Mucosa of stomach (tissue), 1 donor: ENCODE data around the gene MIER2.
"Not testable (repeated sequence)": the region's sequence is repeated elsewhere in the genome, so short reads cannot be mapped to it uniquely, and the experiment has no call there.

Source experiments
- H3K27me3 ChIP-seq: one replicate; pipeline ENCODE4 v1.7.0; 2013; ENCODE audit warnings: mild to moderate bottlenecking, low read length; ENCODE audit not compliant: control insufficient read depth, insufficient read depth
- H3K36me3 ChIP-seq: one replicate; pipeline ENCODE4 v1.7.0; 2013; ENCODE audit warnings: low read length; ENCODE audit not compliant: control insufficient read depth, insufficient read depth
- H3K4me1 ChIP-seq: one replicate; pipeline ENCODE4 v1.7.0; 2013; ENCODE audit warnings: mild to moderate bottlenecking, low read length; ENCODE audit not compliant: control insufficient read depth, insufficient read depth
- H3K4me3 ChIP-seq: one replicate; pipeline ENCODE4 v1.7.0; 2013; ENCODE audit warnings: low read length
- H3K9ac ChIP-seq: one replicate; pipeline ENCODE4 v1.7.0; 2013; ENCODE audit warnings: mild to moderate bottlenecking, low read length, moderate library complexity
- H3K9me3 ChIP-seq: one replicate; pipeline ENCODE4 v1.7.0; 2013; ENCODE audit warnings: mild to moderate bottlenecking, low read length, moderate library complexity; ENCODE audit not compliant: control insufficient read depth
- donor health status: Pancreatic carcinoma.

The MIER2 gene

DNA sequence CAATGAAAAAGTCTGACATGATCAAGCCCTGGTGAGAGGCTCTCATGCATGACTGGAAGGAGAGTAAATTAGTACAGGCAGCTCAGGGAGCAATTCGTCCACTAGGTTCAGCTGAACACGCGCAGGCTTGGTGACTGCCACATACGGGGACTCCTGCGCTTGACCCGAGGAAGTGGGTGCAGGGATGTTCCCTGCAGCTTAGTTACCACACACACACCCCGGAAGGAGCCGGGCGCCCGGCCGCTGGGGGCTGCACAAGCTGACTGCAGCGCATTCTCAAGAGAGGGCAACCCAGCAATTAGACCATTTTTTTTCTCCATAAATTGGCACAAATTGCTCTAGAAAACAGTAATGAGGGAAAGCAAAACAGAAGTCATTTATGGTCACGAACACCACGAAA, 23.0 kb upstream of the MIER2 start:
- H3K4me1 ChIP-seq, result no peaks in the 10 kb centered on the region
- peaks cover 7% of the 10 kb centered on the region for H3K27me3 ChIP-seq

DNA sequence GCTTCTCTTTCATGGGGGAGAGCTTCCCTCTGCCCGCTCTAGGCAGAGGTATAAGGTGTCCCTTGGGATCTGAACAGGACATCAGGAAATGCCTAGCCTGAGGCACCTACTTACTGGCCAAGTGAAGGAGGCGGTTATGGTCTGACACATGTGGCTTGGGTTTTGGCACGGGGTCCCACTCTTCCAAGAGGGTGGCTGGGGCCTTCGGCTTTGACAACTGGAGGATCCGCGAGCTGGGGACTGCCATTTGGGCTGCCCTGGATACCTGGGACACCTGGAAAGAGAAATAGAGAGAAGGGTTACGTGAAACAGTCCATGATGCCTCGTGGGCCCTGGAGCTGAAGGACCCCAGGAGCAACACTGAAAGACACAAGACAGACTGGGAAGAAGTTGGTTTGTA, 22.4 kb upstream of the MIER2 start:
- peaks cover 3% of the 10 kb centered on the region for H3K27me3 ChIP-seq

More for the DNA sequence above, 23.0 kb upstream of the MIER2 start:
- Histone ChIP-seq H3K9ac (no peak overlapping the region), H3K9me3 (no peaks in the 10 kb centered on the region), H3K4me3 (no peak overlapping the region), H3K36me3 (no peaks in the 10 kb centered on the region)

DNA sequence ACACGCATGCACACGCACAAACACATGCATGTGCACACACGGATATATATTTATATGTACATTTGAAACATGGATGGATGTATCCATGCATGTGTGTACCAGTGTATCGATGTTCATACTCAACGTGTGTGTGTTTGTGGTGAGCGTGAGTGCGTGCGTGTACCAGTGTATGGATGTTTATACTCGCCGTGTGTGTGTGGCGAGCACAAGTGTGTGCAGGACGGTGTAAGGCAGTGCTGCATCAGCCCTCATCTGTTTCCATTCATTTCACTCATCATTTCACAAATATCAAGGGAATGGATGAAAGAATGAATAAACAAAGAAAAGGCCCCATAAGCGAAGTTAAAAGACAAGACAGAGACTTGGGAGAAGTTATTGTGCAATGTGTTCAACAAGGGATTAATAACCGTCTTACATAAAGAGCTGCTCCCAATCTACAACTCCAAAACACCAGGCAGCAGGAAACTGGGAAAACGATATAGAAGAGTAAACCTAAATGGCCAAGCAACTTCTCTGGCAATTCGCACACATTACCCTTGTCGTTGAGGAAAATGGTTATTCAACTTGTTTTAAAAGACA, 21.7 kb upstream of the MIER2 start:
- no peaks in the 10 kb centered on the region for H3K9me3 ChIP-seq
- H3K9ac ChIP-seq, result no peak overlapping the region
- no peaks in the 10 kb centered on the region for H3K4me1 ChIP-seq
- H3K36me3 ChIP-seq, result no peaks in the 10 kb centered on the region
- peaks cover 3% of the 10 kb centered on the region for H3K27me3 ChIP-seq
- no peak overlapping the region for H3K4me3 ChIP-seq

More for the DNA sequence above, 22.4 kb upstream of the MIER2 start:
- Histone ChIP-seq H3K36me3 (no peaks in the 10 kb centered on the region), H3K9me3 (no peaks in the 10 kb centered on the region), H3K9ac (no peak overlapping the region), H3K4me3 (no peak overlapping the region), H3K4me1 (no peaks in the 10 kb centered on the region)

DNA sequence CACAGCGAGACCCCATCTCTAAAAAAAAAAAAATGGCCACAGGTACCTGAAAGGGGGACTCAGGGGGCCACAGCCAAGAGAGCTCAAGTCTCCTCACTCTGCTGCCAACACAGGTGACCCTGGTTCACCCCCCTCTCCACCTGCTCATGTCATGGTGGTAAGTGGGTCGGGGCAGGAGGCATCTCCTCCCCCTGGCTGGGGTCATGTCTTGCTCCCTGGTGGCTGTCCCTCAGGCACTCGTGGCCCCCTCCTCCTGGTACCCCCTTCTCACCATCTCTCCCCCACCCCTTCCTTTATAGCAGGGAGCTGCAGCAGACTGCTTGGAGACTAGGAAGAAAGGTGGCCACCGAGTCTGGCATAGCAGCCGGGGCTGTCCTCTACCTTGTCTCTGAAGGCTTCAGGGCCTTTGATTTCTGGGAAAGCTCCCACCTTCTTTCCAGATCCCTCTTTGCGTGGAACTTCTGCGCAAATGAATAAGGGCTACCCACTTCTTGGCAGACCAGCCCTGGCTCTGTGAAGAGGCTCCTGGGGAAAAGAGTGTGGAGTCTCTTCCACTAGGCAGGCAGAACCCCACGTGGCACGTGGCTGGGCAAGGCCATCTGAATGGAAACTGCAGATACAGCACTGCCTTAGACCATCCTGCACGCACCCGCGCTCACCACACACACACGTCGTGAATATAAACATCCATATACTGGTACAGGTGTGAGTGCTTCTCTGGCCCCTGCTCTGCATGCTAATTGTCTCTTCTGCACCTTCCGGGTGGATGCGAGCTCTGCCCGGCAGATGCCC, 20.1 kb upstream of the MIER2 start:
- Histone ChIP-seq H3K4me3 (no peak overlapping the region), H3K9ac (no peak overlapping the region), H3K9me3 (no peaks in the 10 kb centered on the region), H3K4me1 (no peaks in the 10 kb centered on the region), H3K27me3 (peaks cover 3% of the 10 kb centered on the region), H3K36me3 (no peaks in the 10 kb centered on the region)

DNA sequence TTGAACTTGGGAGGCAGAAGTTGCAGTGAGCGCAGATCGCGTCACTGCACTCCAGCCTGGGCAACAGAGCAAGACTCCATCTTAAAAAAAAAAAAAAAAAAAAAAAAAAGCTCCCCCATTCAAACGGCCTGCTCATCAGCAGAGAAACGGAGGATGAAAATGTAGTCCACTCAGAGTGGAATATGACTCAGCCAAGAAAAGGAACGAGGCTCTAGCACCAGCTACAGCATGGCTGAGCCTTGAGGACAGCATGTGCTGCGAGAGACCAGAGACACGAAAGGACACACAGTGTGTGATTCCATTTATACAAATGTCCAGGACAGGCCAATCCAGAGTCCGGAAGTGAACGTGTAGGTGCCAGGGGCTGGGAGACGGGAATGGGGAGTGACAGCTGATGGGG, 18.1 kb upstream of the MIER2 start:
- Histone ChIP-seq H3K9ac (no peak overlapping the region), H3K4me3 (no peak overlapping the region), H3K36me3 (no peaks in the 10 kb centered on the region), H3K4me1 (no peaks in the 10 kb centered on the region), H3K27me3 (peaks cover 7% of the 10 kb centered on the region), H3K9me3 (no peaks in the 10 kb centered on the region)

DNA sequence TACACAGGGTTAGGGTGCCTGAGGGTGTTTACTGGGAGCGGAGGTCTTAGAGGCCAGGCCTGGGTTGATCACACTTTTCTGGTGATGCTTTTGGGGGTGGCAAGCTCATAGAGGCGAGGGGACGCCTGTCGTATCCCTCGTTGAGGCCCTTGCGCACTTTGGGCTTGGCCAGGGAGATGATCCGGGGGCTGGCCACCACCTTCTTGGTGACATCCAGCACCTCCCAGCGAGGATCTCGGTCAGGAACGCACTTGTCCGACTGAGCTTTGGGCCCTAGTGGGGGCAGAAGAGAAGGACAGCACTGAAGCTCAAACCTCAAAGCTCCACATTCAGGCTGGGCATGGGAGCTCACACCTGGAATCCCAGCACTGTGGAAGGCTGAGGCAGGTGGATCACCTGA, 17.6 kb upstream of the MIER2 start:
- H3K4me1 ChIP-seq, result no peaks in the 10 kb centered on the region
- no peak overlapping the region for H3K9ac ChIP-seq
- no peak overlapping the region for H3K4me3 ChIP-seq
- peaks cover 7% of the 10 kb centered on the region for H3K27me3 ChIP-seq
- no peaks in the 10 kb centered on the region for H3K36me3 ChIP-seq
- H3K9me3 ChIP-seq, result no peaks in the 10 kb centered on the region

DNA sequence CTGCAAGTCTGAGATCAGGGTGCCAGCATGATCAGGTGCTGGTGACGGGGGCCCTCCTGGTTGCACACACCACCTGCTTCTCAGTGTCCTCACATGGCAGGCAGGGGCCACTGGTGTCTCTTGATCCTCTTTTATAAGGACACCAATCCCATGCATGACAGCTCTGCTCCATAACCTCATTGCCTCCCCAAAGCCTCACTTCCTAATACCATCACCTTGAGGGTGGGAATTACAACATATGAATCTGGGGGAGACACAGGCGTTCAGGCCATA, 15.0 kb upstream of the MIER2 start:
- Histone ChIP-seq H3K27me3 (peaks cover 4% of the 10 kb centered on the region), H3K36me3 (no peaks in the 10 kb centered on the region), H3K4me3 (no peak overlapping the region), H3K9ac (no peak overlapping the region), H3K9me3 (no peaks in the 10 kb centered on the region), H3K4me1 (no peaks in the 10 kb centered on the region)

DNA sequence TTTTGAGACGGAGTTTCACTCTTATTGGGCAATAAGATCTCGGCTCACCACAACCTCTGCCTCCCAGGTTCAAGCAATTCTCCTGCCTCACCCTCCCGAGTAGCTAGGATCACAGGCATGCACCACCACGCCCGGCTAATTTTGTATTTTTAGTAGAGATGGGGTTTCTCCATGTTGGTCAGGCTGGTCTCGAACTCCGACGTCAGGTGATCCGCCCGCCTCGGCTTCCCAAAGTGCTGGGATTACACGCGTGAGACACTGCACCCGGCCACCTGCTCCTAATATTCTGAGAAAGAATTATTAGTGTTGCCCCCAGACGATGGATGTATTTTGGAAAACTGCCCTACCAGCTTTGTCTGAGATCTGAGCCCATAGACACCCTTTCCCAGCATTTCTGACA, 10.9 kb upstream of the MIER2 start:
- not testable (repeated sequence) for H3K4me1 ChIP-seq, H3K36me3 ChIP-seq, H3K4me3 ChIP-seq, H3K9ac ChIP-seq, H3K9me3 ChIP-seq, H3K27me3 ChIP-seq

DNA sequence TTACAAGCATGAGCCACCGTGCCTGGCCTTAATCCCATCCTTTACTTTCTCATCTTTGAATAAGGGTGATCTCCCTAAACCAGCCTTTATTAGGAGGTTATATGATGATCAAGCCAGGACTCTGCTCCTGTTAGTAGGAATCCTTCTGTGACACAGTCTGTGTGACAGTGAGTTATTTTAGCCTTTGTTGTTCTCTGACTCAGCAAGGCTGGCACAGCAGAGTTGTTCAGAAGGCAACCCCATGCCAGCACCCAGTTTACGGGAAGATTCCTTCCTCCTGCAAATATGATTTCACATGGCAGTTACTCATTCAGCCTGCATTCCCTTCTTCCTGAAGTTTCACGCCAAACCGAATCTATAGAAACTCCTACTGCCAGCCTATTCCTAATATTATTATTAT, 10.5 kb upstream of the MIER2 start:
- Histone ChIP-seq H3K9ac (no peak overlapping the region), H3K27me3 (peaks cover 4% of the 10 kb centered on the region), H3K4me3 (no peak overlapping the region), H3K36me3 (no peaks in the 10 kb centered on the region), H3K4me1 (no peaks in the 10 kb centered on the region), H3K9me3 (no peaks in the 10 kb centered on the region)

DNA sequence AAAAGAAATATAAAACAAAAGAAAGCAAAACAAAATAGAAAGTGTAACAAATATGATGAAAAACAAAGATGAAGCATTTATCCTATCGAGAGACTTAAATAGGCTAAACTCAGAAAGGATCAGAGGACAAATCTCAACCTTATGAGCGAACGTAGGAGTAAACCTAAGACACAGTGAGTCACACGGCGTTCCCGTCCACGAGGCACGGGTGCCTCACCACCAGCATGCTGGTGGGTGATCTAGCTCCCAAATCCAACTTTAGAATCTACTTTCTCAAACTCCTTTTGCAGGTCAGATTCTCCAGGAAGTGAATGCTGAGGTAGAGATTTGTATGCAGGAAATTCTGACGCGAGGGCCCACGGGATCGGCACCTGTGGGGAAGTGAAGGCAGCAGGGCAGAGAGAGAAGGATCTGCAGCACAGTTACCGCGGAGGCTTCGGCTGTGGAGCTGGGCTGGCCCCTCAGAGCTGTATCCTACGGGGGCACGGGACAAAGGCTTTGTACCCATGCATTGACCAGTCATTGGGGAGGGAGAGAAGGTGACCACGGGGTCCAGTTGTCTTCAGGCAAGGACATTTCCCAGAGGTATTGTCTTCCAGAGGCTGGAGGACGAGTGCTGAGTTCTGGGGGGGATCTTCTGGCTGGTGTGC, 7.5 kb upstream of the MIER2 start:
- Histone ChIP-seq H3K4me3 (no peak overlapping the region), H3K9me3 (no peaks in the 10 kb centered on the region), H3K4me1 (peaks cover 4% of the 10 kb centered on the region), H3K36me3 (no peaks in the 10 kb centered on the region), H3K9ac (no peak overlapping the region), H3K27me3 (no peaks in the 10 kb centered on the region)

DNA sequence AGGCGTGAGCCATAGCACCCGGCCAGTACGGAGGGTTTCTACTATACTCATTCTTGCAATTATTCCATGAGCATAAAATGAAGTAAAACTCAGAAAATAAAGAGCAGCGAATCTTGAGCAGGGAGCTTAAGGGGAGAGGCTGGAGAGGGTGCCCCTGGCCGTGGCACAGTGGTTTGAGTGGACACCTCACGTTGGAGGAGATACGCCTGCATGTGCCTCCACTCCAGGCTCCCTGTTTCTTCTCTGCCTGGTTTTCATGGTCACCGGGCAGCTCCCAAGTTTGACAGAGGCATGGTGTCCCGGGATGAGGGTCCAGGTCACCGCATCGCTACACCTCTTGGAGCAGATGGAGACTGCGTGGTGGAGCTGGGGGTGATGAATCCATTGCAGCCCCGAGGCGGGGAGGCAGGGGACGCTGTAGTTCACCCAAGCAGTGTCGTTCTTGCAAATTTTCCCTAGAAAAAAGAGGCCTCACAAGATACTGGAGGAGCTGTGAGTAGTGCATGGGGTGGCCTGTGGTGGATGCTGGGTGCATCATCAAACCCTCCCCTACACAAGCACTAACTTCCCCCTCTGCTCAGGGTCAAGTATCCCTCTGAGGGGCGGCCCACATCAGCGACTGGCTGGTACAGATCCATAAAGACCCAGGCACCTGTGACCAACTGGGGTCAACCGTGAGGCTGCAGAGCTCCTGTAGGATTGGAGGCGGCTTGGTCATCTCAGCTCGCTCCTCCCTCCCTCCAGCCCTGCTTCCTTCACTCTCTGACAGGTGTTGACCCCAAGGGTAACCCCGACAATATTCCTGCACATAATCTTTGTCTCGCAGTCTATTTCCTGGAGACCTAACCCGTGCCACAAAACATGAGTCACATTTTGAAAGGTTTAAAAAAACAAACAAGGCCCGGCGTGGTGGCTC, 3.6 kb upstream of the MIER2 start:
- peaks cover 14% of the 10 kb centered on the region for H3K4me1 ChIP-seq
- H3K4me3 ChIP-seq, result no peak overlapping the region
- H3K9ac ChIP-seq, result no peak overlapping the region
- H3K36me3 ChIP-seq, result no peaks in the 10 kb centered on the region
- H3K9me3 ChIP-seq, result no peaks in the 10 kb centered on the region
- H3K27me3 ChIP-seq, result no peaks in the 10 kb centered on the region
